HG03442 (cell line): ENCODE data around the gene SLC12A3.

Source experiments
- ATAC-seq: cut with Tn5 transposase; IDR thresholded peaks from one replicate; pipeline ENCODE4 v1.9.1; 2021; ENCODE audit warnings: mild to moderate bottlenecking, moderate library complexity; ENCODE audit not compliant: unreplicated experiment

The SLC12A3 gene

DNA sequence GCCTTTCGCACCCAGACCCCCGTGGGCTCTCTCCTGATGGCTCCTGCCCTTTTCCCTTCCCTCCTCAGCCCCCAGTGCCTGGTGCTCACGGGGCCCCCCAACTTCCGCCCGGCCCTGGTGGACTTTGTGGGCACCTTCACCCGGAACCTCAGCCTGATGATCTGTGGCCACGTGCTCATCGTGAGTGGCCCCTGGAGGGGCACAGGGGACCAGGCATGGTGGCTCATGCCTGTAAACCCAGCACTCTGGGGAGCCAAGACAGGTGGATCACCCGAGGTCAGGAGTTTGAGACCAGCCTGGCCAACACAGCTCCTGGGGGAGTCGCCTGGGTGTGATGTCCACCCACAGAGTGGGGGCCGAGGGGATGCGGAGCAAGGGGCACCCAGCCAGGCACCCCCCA is 21.3 kb downstream of the SLC12A3 start:
- ATAC-seq, result no peak

DNA sequence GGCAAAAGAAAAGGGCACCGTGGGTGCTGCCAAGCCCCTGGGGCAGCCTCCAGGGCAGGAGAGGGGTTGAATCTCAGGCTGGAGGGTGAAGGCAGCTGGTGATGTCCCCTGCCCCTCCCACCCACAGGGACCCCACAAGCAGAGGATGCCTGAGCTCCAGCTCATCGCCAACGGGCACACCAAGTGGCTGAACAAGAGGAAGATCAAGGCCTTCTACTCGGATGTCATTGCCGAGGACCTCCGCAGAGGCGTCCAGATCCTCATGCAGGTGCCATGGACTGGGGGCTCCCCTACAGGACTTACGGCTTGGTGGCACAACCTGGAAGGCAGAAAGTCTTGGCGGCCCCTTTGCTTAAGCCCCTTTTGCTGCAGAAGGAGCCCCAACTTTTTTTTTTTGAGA is 21.8 kb downstream of the SLC12A3 start:
- no peak for ATAC-seq

DNA sequence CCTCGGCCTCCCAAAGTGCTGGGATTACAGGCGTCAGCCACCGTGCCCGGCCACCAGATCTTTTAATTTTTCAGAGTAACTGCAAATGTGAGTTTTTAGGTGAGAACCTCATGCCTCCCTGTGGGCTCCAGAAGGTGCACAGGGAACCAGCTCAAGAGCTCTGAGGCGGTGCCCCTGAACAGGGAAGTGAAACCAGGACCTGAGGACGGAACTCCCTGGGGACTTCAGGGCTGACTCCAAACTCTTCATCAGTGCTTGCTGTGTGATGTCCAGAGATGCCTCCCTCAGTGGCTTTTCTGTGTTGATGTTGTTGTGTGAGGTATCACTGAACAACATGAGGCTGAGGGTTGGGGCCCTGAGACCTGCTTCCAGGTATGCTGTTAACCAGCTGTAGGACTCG is 23.8 kb downstream of the SLC12A3 start:
- peak; percentile 79 for ATAC-seq

DNA sequence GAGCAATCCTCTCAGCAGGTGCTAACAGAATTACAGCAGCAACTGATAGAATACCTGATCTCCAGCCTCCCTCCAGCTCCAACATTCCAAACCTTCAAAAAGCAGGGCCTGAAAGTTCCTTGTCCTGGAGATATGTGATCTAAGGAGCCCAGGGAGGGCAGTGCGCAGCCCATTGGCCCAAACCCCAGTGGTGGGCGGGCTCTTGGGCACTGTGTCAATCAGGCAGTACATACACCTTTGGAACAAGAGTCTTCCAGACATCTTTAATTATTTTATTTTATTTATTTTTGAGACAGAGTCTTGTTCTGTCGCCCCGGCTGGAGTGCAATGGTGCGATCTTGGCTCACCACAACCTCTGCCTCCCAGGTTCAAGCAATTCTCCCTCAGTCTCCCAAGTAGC is 24.2 kb downstream of the SLC12A3 start:
- ATAC-seq, result peak; percentile 18

DNA sequence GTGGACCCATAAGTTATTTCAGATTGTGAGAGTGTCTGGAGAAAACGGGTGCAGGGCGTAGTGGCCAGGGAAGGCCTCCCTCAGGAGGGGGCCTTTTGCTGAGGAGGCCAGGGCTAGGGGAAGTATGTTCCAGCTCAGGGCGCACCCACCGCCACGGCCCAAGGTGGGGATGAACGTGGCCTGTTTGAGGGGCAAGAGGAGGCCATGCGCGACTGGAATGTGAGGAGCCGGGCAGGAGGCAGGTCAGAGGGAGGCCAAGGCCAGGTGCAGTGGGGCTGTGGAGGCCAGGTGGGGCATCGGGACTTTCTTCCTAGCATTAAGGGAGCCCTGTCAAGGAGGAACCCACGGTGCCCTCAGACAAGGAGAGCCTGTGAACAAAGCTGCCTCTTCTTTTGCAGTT is 26.7 kb downstream of the SLC12A3 start:
- no peak for ATAC-seq

DNA sequence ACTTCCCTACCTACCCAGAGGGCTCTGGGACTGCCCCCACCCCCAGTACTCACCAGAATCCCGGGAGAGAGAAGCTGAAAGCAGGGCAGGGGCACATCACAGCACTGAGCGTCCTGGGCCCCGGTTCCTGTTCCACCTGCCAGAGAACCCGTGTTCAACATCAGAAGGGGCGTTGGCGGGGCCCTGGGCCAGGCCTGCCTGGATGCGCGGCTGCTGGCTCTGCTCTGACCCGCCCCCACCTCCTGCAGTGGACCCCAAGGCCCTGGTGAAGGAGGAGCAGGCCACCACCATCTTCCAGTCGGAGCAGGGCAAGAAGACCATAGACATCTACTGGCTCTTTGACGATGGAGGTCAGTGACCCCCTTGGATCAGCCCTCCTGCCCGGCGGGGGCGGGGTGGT is 27.7 kb downstream of the SLC12A3 start:
- no peak for ATAC-seq

DNA sequence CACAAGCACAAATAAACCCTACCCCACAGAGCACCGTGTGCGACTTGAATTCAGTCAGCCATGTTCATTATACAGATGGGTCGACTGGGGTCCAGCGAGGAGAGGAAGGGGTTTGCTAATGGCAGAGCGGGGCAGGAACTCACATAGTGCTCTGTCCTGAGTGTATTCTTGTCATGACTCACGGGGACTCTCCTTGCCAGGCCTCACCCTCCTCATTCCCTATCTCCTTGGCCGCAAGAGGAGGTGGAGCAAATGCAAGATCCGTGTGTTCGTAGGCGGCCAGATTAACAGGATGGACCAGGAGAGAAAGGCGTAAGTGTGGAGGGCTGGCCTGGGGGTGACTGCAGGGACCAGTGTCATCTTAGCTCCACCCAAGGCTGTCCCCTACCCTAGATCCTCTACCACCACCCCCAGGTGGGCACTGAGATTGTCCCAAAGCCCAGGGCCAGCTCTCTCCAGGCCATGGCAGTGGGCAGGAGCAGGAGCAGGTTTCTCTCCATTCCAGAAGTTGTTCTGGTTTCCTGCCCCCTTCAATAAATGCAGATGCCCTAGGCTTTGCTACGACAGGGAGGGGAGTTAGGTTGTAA is 29.4 kb downstream of the SLC12A3 start:
- ATAC-seq, result no peak

DNA sequence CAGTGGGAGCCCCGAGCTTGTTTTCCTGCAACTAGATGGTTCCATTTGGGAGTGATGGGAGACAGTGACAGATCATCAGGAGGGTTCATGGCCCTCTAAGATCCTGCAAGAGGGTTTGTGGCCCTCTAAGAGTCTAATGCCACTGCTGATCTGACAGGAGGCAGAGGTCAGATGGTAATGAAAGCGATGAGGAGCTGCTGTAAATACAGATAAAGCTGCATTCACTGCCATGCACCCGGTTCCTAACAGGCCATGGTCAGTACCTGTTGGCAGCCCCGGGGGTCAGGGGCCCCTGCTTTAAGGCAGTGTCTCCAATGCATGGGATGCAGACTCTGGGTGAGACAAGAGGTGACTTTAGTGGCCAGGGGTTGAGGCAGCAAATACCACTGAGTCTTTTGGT is 30.8 kb downstream of the SLC12A3 start:
- ATAC-seq, result no peak

DNA sequence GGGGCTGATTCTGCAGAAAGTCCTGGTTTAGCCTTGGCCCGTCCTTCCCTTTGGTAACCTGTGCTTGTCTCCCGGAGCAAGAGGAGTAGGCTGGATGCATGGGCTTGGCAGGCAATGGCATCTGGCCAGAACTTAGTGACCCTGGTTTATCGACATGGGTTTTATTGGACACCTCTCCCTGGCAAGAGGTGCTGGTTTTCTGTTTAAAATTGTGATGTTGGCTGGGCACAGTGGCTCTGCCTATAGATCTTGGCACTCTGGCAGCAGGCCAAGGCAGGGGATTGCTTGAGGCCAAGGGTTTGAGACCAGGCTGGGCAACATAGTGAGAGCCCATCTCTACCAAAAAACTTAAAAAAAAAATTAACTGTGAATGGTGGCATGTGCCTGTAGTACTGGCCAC is 31.2 kb downstream of the SLC12A3 start:
- ATAC-seq, result no peak

DNA sequence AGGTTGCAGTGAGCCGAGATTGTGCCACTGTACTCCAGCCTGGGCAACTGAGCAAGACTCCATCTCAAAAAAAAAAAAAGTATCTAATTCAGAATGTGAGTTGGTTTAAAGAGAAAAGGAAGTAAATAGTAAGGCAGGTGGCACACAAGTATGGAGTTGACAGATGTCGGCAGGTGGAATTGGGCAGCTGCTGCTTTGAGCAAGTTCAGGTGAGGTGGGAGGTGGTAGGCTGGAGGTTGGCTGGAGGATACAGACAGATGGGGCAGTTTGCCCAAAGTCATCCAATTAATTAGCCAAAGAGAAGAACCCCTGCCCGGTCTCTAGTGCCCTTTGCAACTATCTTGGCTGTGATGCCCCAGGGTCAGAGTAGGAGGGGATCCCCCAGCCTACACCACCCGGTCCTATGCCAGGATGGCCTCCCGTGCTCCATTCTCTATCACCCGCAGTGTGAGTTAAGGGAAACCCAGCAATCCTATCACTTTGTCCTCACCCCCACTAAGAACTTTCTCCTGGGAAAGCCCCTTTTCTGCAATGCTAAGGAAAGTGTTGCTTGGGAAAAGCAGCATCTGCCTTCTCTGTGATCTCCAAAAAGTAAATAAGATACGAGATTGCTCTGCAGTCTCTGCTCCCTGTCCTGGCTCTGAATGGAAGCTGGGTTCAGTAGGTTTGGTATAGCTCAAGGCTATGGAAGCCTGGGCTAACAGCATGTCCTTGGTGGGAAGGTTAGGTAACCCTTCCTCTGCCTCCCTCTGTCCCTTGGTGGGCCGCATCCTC is 32.2 kb downstream of the SLC12A3 start:
- no peak for ATAC-seq

DNA sequence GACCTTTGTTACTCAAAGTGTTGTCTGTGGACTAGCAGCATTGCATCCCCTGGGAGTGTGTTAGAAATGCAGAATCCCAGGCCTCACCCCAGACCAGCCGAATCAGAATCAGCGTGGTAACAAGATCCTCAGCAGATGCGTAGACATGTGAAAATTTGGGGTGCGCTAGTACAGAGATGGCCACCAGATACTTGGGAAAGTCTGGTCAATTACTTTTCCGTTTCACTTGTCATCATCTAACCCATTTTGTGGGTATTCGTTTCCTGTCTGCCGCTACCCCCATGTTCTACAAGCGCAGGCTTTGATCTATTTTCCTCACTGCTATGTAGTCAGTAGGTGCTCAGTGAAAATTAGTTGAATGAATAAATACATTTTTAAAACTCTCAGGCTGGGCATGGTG is 33.8 kb downstream of the SLC12A3 start:
- ATAC-seq, result peak; percentile 72

DNA sequence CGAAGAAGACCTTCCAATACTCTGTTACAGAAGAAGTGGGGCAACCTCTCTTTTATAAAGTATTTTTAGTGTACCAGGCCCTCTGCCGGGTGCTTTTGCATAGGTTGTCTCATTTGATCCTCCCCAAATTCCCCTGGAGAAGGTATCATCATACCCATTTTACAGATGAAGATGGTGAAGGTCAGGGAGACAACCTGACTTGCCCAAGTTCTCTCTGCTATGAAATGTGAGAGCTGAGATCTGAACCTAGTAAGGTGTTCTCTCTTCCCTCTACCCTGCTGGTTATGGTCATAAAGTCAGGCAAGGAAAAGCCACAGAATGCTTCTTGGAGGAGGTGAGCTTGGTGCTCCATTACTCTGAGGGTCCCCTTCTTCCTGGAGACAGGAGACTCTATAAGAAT is 38.9 kb downstream of the SLC12A3 start:
- no peak for ATAC-seq

DNA sequence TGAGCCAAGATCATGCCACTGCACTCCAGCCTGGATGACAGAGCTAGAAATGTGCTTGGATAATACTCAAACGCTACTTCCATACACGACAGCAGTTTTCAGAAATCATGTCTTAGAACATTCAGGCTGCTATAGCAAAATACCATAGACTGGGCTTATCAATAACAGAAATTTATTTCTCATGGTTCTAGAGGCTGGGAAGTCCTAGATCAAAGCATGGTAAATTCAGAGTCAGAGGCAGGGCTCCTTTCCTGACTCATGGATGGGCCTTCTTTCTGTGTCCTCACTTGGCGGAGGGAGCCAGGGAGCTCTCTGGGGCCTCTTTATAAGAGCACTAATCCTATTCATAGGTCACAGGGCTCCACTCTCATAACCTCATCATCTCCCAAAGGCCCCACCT is 42.4 kb downstream of the SLC12A3 start:
- no peak for ATAC-seq

DNA sequence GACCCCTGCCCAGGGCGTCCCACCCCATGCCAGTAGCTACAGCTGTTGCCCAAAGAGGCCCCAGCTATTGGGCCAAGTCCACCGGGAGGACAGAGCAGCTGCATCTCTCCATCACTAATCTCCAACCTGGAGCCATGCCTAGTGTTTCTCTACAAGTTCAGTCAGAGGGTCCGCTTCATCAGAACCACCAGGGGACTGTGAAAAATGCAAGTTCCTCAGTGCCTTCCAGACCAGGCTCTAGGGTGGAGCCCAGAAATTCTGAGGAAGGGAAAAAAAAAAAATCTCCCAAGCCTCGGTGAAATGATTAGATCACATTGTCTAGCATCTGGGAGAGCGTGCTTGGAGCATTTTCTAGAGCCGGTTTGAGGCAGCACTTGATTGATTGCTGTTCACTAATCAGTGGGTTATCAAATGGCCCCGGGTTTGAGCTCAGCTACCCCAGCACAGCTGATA is 44.5 kb downstream of the SLC12A3 start:
- ATAC-seq, result no peak

DNA sequence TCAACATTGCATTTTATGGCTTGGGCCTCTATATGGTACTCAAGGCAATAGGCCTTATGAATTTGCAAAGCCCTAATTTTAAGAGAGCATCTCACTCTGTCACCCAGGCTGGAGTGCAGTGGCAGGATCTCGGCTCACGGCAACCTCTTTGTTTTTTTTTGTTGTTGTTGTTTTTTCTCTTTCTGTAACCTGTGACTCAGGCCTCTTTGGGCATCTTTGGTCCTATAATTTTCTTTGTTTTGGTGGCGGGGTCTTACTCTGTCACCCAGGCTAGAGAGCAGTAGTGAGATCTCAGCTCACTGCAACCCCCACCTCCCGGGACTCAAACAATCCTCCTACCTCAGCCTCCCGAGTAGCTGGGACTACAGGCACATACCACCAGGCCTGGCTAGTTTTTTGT is 45.1 kb downstream of the SLC12A3 start:
- ATAC-seq, result no peak

DNA sequence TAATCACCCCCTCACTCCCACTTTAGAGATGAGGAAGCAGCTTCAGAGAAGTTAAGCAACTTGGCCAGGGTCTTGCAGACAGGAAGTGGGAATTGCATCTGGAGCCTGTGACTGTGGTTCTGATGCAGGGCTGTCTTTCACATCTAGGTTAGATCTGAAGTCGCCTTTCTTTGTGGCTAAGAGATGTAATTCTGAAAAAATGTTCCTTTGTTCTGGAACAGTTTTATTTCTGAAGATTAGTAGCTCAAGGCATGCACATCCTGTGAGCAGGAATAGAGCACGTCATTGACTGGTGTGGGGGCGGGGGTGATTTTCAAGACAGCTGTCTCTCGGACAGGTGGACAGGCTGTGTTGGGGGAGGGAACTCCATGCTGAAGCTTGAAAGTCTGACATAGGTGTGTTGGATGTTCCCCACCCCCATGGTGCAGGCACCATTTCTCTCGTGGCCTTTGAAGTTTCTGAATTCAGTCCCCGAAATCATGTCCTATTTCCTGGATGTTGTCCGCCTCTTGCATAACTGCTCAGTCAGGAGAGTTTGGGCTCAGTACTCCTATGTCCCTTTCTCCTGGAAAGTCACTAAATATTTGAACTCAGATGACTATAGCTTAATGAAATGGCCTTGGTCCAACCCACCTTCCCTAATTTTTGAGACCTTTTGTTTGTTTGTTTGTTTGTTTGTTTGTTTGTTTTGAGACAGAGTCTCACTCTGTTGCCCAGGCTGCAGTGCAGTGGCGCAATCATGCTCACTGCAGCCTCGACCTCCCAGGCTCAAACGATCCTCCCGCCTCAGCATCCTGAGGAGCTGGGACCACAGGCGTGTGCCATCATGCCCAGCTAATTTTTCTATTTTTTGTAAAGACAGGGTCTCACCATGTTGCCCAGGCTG is 45.9 kb downstream of the SLC12A3 start:
- no peak for ATAC-seq

DNA sequence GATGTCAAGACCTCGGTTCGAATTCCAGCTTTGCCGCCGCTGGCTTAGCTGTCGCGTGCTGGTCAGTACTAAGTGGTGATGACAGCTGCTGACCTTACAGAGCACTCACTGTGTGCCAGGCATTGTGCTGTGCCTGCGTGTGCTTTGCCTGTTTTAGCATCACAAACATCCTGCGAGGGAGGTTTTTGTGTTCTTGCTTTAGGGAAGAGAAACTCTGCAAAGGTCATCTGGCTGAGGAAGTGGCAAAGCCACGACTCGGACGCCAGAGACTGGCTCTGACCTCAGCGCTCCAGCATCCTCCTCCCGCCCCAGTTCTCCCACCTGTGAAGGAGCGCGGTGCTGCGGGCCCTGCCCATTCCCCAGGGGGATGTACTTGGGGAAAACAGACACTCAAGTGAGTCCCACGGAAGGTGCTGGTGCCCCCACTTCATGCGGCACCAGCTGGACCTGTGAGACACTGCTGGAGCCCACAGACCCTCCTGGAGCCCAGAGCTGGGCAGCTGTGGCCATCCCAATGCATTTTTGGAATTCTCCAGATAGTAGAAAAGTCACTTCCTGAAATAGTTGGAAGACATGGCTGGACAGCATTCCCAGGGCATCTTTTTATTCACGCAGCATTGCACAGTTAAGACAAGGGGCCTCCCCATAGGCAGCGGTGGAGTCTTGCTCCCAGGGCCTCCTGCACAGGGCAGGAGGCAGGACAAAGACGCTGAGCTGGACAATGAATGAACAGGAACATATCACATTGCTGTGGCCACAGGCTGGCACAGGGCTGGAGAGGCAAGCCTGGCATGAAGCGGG is 47.0 kb downstream of the SLC12A3 start:
- ATAC-seq, result peak; percentile 59

DNA sequence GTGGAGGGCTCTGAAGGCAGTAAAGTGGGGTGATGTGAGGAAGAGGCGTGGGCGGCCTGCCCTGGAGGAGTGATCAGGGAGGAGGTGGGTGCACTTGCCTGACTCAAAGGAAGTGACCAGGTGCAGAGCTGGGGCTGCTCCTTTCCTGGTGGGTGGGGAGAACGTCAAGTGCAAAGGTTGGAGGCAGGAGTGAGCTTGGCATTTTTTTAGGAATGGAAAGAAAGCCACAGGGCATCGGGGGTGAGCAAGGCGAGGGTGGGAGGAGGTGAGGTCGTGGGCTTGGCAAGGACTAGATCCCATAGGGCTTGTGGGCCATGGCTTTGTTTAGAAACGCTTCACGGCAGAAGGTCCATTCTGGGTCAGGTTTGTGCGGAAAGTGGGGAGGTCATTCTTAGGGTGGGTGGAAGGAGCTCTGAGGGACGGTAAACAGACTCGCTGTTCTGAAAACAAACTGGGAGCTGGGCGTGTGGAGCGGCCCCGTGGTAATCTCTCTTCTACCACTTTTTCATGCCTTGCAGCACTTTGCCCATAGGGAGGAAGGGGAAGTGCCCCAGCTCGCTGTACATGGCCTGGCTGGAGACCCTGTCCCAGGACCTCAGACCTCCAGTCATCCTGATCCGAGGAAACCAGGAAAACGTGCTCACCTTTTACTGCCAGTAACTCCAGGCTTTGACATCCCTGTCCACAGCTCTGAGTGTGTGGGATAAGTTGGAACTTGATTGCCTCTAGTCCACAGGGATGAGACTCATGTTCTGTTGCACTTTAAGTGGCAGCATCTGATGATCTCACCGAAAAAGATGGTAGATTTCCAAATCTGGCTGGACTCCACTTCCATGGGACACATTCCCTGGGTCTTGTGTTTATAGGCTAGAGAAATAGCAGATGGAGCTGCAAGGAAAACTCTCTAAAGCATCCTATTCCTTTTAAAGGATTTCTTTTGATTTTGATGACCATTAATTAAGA is 48.0 kb downstream of the SLC12A3 start:
- ATAC-seq, result no peak

DNA sequence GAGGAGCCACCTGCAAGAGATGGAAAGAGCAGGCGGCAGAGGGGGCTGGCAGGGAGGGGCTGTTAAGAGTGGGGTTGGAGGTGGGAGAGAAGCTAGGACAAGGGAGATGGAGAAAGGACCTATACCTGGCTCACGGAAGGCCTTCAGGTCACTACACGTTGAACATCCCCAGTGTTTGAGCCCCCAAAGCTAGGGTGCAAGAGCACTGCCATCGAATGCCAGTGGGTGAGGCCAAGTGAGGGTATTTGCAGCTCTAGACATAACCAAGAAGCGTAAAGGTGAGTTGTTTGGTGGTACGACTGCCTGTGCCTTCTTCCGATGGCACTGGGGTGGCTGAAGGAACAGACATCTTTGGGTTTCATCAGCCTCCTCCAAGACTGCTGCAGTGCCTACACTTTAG is 49.9 kb downstream of the SLC12A3 start:
- no peak for ATAC-seq
